Naive thymus-derived CD8-positive, alpha-beta T cell (primary cell): ENCODE results near the gene BCKDK. TPM values are rescaled to one million over a fixed set of nuclear protein-coding genes. Genes with fewer than 3 reads are reported as not detected.

Experiments
- ATAC-seq, 2 donors: fragments of 150-1000 bp; cut with Tn5 transposase in 1 of 2; sonication (Bioruptor Pico), chemical (Tn5 transposase) in 1 of 2; 1 replicate in 1 of 2; 2 replicates in 1 of 2; pipeline ENCODE4 v1.10.0; 2021; ENCODE audit warnings: mild to moderate bottlenecking in 2 of 2, moderate library complexity in 2 of 2
- POLR2A ChIA-PET: fragments of 350-600 bp; sonication (Branson Sonifier 250); formaldehyde crosslinking; loops from one replicate; lab custom pipeline; 2021; ENCODE audit warnings: antibody characterized with exemption; lab: Charles Lee
- DNase-seq, 10 donors: peaks; one replicate each; pipeline versions ENCODE4 v3.0.0 to v3.0.0-alpha.2; 2020 to 2022
- H3K27ac Mint-ChIP-seq, 10 donors: one replicate each; pipeline ENCODE4 v1.8.0; 2020 to 2022; ENCODE audit warnings: mild to moderate bottlenecking in 10 of 10, mixed read lengths in 10 of 10, moderate library complexity in 4 of 10, inconsistent platforms in 1 of 10
- H3K27me3 Mint-ChIP-seq, 5 donors: one replicate each; pipeline ENCODE4 v1.8.0; 2021 to 2022; ENCODE audit warnings: mixed read lengths in 5 of 5
- H3K36me3 Mint-ChIP-seq, 3 donors: one replicate each; pipeline ENCODE4 v1.8.0; 2020 to 2022; ENCODE audit warnings: mixed read lengths in 3 of 3, mild to moderate bottlenecking in 2 of 3, inconsistent platforms in 1 of 3
- H3K4me1 Mint-ChIP-seq, 4 donors: one replicate each; pipeline ENCODE4 v1.8.0; 2021 to 2022; ENCODE audit warnings: mixed read lengths in 4 of 4
- H3K4me3 Mint-ChIP-seq, 10 donors: one replicate each; pipeline ENCODE4 v1.8.0; 2020 to 2022; ENCODE audit warnings: mild to moderate bottlenecking in 10 of 10, mixed read lengths in 10 of 10, moderate library complexity in 6 of 10, inconsistent platforms in 1 of 10
- H3K9me3 Mint-ChIP-seq, 9 donors: one replicate each; pipeline ENCODE4 v1.8.0; 2020 to 2022; ENCODE audit warnings: mixed read lengths in 9 of 9, mild to moderate bottlenecking in 3 of 9, inconsistent platforms in 1 of 9, moderate library complexity in 1 of 9
- polyA plus RNA-seq, 3 donors: library from polyadenylated mRNA; unstranded; fragments of 300-500 nt; fragmentation: Illumina TruSeq; gene quantifications; one replicate each; pipeline ENCODE4 v1.2.3, GENCODE V29; 2021
- total RNA-seq, 8 experiments: library from RNA in 2 of 8; stranded (reverse) in 2 of 8; gene quantifications; one replicate each; pipeline ENCODE4 v1.2.3 and lab custom pipeline; 2021 to 2026

Gene BCKDK
- total RNA-seq (10 to 100 TPM; 17.1 to 19.7 TPM), polyA plus RNA-seq (10 to 100 TPM; 20.8 to 30.8 (median 23.4) TPM), total RNA-seq (lab: John Stamatoyannopoulos, UW) (10.1 to 28.9 (median 18.0) reads per million in 6 experiments)

DNA sequence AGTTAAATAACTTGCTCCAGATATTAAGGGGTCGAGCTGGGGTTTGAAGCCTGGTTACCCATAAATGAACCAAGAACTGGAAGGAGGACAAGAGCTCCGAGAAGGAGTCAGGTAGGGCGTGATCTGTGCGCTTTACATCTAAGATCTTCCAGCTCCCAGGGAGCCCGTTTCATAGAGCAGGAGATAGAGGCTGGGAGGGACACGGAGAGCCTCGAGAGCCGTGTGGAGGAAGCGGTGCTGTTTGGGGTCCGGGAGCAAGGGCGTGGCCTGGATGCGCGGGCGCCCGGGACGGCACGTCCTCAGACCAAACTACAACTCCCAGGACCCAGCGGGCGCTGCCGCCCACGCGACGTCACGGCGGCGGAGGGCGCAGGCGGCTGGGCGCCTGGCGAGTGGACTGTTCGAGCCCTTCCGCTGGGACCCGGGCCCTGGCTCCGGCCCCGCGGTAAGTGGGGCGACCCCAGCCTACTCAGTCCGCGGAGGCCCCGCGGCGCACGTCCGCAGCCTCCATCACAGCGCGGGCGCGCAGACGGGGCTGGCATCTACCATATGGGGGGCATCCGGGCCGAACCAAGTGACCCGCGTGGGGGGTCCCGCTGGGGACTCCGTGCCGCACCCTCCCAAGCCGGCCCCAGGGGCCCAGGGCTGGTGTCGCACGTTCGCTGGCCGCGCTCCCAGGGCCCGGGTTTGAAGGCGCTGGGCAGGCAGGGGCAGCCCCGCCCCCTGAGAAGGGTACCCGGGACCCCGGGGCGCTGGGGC is at the start of gene BCKDK:
Gene BCKDK, plus strand, starts transcription at position 352 of the 759 bp plus-strand sequence. CDS start 838 bp downstream, outside the sequence.
- peak in 9 of 10 donors; percentile 31 to 58 (median 53) for DNase-seq
- peak; percentile 76 to 78 for ATAC-seq
- POLR2A ChIA-PET: interaction anchor here (0.6 to 6.0 kb wide), 3 partner anchors 9 to 114 kb away, joined by 4 to 28 read pairs (median 7); partner anchors contain the start of genes FUS and KAT8
- Mint-ChIP-seq H3K9me3 (no peaks in the 10 kb centered on the region), H3K4me3 (peak within 1 kb of the TSS; percentile 77 to 89 (median 85)), H3K27ac (peak within 1 kb of the TSS; percentile 55 to 93 (median 86)), H3K36me3 (peaks cover 0 to 21% (median 2%) of the 10 kb centered on the region in 3 donors), H3K4me1 (peaks cover 8 to 23% (median 20%) of the 10 kb centered on the region in 4 donors), H3K27me3 (no peaks in the 10 kb centered on the region)

DNA sequence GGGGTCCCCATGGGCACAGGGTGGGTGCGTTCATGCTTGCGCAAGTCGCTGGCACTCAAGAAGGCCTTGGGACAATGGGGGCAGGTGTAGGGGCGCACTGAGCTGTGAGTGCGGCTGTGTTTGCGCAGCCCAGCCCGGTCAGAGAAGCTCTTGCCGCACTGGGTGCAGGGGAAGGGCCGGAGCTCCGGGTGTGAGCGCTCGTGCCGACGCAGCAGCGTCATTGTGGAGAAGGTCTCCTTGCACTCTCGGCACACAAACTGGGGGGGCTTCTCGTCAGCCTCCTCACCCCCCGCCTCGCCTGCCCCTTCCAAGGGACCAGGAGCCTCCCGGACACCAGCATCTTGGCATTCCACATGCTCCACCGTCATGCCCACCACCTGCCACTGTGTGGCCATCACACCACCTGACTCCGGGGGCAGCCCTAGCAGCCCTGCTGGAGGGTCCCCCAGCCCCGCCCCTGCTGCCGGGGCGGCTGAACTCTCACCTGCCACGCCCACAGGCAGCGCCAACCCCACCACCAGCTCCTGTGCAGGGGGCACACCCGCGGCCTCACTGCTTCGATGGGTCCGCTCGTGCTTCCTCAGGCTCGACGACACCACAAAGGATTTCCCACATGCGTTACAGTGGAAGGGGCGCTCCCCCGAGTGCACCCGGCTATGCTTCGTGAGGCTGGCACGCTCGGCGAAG is 46.9 kb upstream of the BCKDK start:
- Mint-ChIP-seq H3K27me3 (no peaks in the 10 kb centered on the region), H3K4me3 (no peak overlapping the region), H3K36me3 (peaks cover 0 to 23% (median 7%) of the 10 kb centered on the region in 3 donors), H3K4me1 (peaks cover 19 to 45% (median 34%) of the 10 kb centered on the region in 4 donors), H3K27ac (no peak overlapping the region), H3K9me3 (no peaks in the 10 kb centered on the region)
- no peak for DNase-seq
- ATAC-seq: no peak
- POLR2A ChIA-PET: interaction anchor here (1.2 to 1.9 kb wide), 2 partner anchors 12 to 81 kb away, joined by 5 to 6 read pairs; no protein-coding TSS in a partner anchor

DNA sequence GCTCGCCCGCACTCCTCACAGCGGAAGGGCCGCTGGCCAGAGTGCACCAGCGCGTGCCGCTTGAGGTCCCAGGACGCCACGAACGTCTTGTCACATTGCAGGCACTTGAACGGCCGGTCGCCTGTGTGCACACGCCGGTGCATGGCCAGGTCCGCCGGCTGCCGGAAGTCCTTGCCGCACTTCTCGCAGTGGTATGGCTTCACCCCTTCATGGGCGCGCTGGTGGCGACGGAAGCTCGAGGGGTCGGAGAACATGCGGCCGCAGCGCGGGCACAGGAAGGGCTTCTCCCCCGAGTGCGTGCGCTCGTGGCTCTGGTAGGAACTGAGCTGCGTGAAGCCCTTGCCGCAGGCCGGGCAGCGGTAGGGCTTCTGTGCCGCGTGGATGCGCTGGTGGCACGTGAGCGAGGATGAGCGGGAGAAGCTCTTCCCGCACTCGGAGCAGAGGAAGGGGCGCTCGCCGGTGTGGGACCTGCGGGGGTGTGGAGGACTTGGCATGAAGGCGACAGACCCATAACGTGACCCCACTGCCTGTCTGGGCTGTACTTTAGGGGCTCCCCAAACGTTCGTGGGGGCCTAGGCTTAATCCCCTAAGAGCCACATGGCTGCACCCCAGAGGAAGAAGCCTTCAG is 46.3 kb upstream of the BCKDK start:
- DNase-seq: no peak
- Mint-ChIP-seq H3K36me3 (peaks cover 0 to 22% (median 7%) of the 10 kb centered on the region in 3 donors), H3K4me1 (peaks cover 20 to 46% (median 38%) of the 10 kb centered on the region in 4 donors), H3K9me3 (no peaks in the 10 kb centered on the region), H3K27me3 (no peaks in the 10 kb centered on the region), H3K4me3 (no peak overlapping the region), H3K27ac (no peak overlapping the region)
- no peak for ATAC-seq
- POLR2A ChIA-PET: interaction anchor here (0.6 to 4.1 kb wide), 3 partner anchors 12 to 144 kb away, joined by 3 to 28 read pairs (median 3); partner anchors contain the start of genes ZNF646 and ZNF668

DNA sequence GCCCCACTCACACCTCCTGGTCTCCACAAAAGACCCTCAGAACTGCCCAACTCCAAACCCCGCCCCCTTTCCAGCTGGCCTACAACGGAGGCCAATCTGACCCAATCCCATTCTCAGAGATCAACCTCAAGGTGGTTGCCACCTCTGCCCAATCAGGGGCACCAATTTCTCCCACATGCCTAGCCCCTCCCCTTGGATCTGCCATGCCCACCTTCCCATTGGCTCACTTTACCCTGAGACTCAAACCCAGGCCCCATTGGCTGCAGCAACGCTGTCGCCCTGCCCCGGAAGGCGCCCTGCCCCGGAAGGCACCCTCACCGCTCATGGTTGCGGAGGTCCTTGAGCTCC is 44.7 kb upstream of the BCKDK start:
- peak overlapping the region in 7 of 10 donors; percentile 36 to 78 (median 73) for H3K27ac Mint-ChIP-seq
- DNase-seq (no peak), ATAC-seq (no peak)
- peaks cover 0 to 20% (median 7%) of the 10 kb centered on the region in 3 donors for H3K36me3 Mint-ChIP-seq
- peak overlapping the region in 9 of 10 donors; percentile 8 to 88 (median 52) for H3K4me3 Mint-ChIP-seq
- H3K9me3 Mint-ChIP-seq: no peaks in the 10 kb centered on the region
- POLR2A ChIA-PET: interaction anchor here (1.6 to 4.1 kb wide), 2 partner anchors 10 to 29 kb away, joined by 3 to 28 read pairs; partner anchors contain the start of genes ZNF646 and ZNF668
- H3K27me3 Mint-ChIP-seq: no peaks in the 10 kb centered on the region
- H3K4me1 Mint-ChIP-seq: peaks cover 23 to 46% (median 38%) of the 10 kb centered on the region in 4 donors

DNA sequence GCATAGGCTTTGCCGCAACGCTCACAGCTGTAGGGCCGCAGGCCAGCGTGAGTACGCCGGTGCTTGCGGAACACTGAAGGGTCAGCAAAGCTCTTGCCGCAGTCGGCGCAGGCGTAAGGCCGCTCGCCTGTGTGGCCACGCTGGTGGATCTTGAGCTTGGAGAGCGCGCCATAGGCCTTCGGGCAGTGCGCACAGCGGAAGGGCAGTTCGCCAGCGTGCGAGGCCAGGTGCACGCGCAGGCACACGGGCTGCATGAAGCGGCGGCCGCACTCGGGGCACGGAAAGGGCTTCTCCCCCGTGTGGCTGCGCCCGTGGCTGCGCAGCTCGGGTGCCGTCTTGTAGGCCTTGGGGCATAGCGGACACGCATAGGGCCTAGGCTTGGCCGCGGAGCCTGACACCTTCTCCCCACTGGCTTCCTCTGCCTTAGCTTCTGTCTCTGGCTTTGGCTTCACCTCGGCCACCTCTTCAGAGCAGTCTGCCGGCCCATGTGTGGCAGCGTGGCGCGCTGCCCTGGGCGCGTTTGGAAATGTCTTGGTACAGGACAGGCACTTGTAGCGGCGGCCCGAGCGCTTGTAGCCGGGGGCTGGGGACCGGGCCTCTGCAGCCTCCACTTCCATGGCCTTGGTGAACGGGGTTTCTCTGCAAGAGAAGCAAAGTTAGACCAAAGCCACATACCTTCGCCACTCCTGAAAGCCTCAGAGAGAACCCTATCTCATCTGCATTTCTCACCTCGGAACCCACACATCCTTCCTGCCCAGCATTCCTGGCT is 44.2 kb upstream of the BCKDK start:
- POLR2A ChIA-PET: interaction anchor here (1.6 to 4.1 kb wide), 2 partner anchors 10 to 28 kb away, joined by 3 to 28 read pairs; partner anchors contain the start of genes ZNF646 and ZNF668
- Mint-ChIP-seq H3K27ac (peak overlapping the region in 9 of 10 donors; percentile 47 to 91 (median 79)), H3K36me3 (peaks cover 0 to 20% (median 7%) of the 10 kb centered on the region in 3 donors), H3K4me1 (peaks cover 23 to 47% (median 40%) of the 10 kb centered on the region in 4 donors), H3K4me3 (peak overlapping the region; percentile 52 to 88 (median 72)), H3K27me3 (no peaks in the 10 kb centered on the region), H3K9me3 (no peaks in the 10 kb centered on the region)
- ATAC-seq (peak; percentile 28 to 66), DNase-seq (peak in 3 of 10 donors; percentile 17 to 26 (median 25))

DNA sequence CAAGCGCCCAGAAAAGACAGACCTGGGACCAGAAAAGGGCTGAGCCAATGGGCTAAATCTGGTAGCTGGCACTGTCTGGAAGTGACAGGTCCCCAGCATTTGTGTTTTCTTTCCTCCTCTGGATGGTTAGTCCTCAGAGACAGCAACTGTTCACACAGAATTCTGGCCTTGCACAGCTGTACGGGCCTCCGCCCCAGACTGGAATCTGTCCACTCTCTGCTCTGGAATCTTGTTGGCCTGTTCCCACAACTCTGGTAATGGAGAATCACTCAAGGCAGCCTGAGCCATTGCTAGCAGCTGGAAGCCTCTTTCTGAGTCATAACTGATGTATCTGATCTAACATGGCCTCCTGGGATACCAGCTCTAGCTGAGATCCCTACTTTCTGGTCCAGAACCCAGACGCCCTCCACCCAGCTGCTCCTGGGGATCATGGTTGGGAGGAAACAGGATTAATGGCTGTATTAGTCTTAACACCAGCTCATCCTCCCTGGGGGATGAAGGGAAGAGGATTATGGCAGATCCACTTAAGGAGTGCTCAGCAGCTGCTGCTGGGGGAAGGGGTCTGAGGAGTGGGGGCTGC is 43.2 kb upstream of the BCKDK start:
- Mint-ChIP-seq H3K4me3 (peak overlapping the region; percentile 42 to 88 (median 72)), H3K36me3 (peaks cover 0 to 20% (median 6%) of the 10 kb centered on the region in 3 donors), H3K27ac (peak overlapping the region in 9 of 10 donors; percentile 36 to 91 (median 79)), H3K4me1 (peaks cover 26 to 51% (median 45%) of the 10 kb centered on the region in 4 donors), H3K27me3 (no peaks in the 10 kb centered on the region), H3K9me3 (no peaks in the 10 kb centered on the region)
- DNase-seq (no peak), ATAC-seq (no peak)
- POLR2A ChIA-PET: interaction anchor here (4.1 kb wide), 1 partner anchor 9 kb away, joined by 28 read pairs; the partner anchor contains the start of genes ZNF646 and ZNF668

DNA sequence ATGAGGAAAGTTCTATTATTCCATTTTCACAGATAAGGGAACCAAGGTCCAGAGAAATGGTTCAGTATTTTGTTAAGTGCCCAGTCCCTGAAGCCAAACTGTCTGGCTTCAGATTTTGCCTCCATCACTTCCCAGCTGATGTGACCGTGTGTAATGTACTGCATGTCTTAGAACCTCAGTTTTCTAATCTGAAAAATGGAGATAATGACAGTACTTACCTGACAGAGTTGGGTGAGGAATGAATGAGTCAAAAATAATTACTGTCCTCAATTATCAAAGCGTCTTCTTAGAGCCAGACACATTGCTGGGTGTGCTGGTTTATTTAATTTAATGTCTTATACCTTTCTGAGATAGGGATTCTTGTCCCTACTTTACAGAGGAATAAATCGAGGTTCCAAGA is 40.8 kb upstream of the BCKDK start:
- no peaks in the 10 kb centered on the region for H3K27me3 Mint-ChIP-seq
- DNase-seq (no peak), ATAC-seq (no peak)
- H3K9me3 Mint-ChIP-seq: no peaks in the 10 kb centered on the region
- POLR2A ChIA-PET: no interaction called here
- peak overlapping the region in 3 of 10 donors; percentile 1 to 87 (median 29) for H3K27ac Mint-ChIP-seq
- no peak overlapping the region for H3K4me3 Mint-ChIP-seq
- H3K4me1 Mint-ChIP-seq: peaks cover 32 to 54% (median 50%) of the 10 kb centered on the region in 4 donors
- peaks cover 0 to 13% (median 6%) of the 10 kb centered on the region in 3 donors for H3K36me3 Mint-ChIP-seq

DNA sequence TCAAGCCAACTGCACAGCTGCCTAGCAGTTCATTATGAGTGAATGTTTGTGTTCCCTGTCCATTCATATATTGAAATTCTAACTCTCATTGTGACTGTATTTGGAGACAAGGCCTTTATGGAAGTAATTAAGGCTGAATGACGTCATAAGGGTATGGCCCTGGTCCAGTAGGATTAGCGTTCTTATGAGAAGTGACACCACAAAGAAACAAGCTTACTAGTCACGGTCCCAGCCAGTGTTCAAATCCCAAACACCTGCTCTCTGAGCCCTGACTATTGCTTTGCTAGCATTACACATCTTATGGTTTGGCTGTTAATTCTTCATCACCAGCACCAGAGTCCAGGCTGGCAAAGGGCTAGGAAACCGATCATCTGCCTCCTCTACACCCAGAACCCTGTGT is 36.3 kb upstream of the BCKDK start:
- H3K9me3 Mint-ChIP-seq: no peaks in the 10 kb centered on the region
- H3K36me3 Mint-ChIP-seq: peaks cover 0 to 5% (median 2%) of the 10 kb centered on the region in 3 donors
- DNase-seq (no peak), ATAC-seq (no peak)
- no peaks in the 10 kb centered on the region for H3K27me3 Mint-ChIP-seq
- H3K27ac Mint-ChIP-seq: peak overlapping the region in 9 of 10 donors; percentile 2 to 96 (median 88)
- peaks cover 24 to 44% (median 41%) of the 10 kb centered on the region in 4 donors for H3K4me1 Mint-ChIP-seq
- H3K4me3 Mint-ChIP-seq: peak overlapping the region; percentile 81 to 97 (median 94)
- POLR2A ChIA-PET: interaction anchor here (0.9 to 3.2 kb wide), 3 partner anchors 8 to 70 kb away, joined by 3 to 28 read pairs (median 5); partner anchors contain the start of gene KAT8

DNA sequence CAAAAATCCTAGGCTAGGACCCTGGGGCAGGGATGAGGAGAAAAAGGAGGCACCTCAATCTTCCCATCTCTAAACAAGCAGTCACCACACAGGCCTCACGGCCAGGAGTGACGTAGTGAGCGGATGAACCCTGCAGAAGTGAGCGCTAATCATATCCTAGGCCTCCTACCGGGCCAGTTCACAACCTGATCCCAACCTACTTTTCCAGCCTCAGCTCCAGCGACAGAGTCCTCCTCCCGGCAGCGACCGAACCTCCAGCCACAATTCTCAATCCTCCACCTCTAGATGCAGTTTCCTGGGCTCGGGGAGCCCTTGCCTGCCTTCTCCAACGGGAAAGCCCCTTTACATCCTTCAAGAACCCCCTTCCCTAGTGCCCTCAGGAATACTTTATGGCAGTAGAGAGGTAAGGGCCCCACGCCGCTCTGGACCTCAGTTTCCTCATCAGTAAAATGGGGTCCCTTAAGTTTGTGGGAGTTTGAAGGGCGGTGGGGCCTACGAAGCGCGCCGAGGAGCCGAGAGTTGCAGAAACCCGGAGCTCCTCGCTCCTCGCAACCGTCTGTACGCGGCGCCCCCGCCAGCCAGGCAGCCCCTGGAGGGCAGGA is 35.5 kb upstream of the BCKDK start:
- H3K27ac Mint-ChIP-seq: peak overlapping the region; percentile 70 to 97 (median 90)
- DNase-seq (peak in 3 of 10 donors; percentile 2 to 16 (median 11)), ATAC-seq (peak in 1 of 2 donors; percentile 0)
- peaks cover 24 to 45% (median 42%) of the 10 kb centered on the region in 4 donors for H3K4me1 Mint-ChIP-seq
- peak overlapping the region; percentile 81 to 97 (median 94) for H3K4me3 Mint-ChIP-seq
- H3K27me3 Mint-ChIP-seq: no peaks in the 10 kb centered on the region
- H3K36me3 Mint-ChIP-seq: peaks cover 0 to 11% (median 4%) of the 10 kb centered on the region in 3 donors
- no peaks in the 10 kb centered on the region for H3K9me3 Mint-ChIP-seq
- POLR2A ChIA-PET: interaction anchor here (0.6 to 3.2 kb wide), 16 partner anchors 8 to 387 kb away, joined by 3 to 45 read pairs (median 12); partner anchors contain the start of genes ARMC5, FUS, KAT8 and PRSS53
